Stimulated activated CD8-positive, alpha-beta memory T cell treated with anti-CD3 and anti-CD28 coated beads, Interleukin-2, amount 100 ng/mL, for 1 hour (primary cell): ENCODE measurements around the gene GPR68.

Source experiments
- DNase-seq, 2 donors: peaks; one replicate each; pipeline ENCODE4 v3.0.0-alpha.2; 2020; ENCODE audit warnings: low read depth in 2 of 2

GPR68 gene

DNA sequence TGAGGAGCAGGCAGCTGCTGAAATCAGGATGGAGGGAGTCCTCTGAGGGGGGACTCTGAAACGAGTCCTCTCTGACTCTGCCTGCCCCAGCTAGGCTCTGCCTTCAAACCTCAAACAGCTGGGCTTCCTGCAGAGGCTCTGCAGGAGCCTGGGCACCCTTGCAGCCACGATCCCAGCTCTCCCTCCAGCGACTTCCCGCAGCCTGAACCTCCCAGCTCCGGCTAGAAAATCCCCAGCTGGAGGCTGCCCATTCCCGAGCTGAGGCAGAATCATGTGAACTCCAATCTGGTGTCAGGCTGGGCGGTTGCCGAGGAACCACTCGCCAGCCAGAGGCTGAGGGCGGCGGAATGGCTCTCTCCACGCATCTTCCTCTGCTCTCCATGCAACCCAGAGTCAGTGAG, at the start of gene GPR68:
TSS of gene GPR68 (minus strand) at position 204 of the 401 bp plus-strand sequence. CDS start 9,654 bp downstream, outside the sequence.
- DNase-seq: no peak

DNA sequence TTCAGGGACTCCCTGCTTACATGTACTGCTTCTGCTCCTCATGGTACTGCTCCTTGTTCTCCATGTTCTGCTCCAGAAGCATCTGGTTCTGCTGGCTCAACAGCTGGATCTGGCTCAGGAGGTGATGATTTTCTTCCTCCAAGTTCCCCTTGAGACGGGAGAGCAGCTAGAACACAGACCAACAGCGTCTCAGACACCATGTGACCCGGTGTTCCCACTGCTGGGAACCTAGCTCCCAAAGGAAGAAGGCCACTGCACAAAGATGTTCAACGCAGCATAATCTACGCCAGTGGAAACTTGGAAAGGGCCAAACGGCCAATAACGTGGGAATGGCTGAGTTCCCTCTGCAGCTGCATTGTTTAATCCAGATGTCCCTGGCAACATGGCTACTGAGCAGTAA, 49.6 kb upstream of the GPR68 start:
- DNase-seq: no peak

DNA sequence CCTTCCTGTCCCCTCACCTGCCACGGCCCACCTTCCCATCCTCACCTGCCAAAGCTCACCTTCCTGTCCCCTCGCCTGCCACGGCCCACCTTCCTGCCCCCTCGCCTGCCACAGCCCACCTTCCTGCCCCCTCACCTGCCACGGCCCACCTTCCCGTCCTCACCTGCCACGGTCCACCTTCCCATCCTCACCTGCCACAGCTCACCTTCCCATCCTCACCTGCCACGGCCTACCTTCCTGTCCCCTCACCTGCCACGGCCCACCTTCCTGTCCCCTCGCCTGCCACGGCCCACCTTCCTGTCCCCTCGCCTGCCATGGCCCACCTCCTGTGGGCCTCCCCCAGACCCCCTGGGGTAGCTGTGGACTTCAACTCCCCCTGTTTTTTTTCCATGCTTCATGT, 48.8 kb upstream of the GPR68 start:
- no peak for DNase-seq

DNA sequence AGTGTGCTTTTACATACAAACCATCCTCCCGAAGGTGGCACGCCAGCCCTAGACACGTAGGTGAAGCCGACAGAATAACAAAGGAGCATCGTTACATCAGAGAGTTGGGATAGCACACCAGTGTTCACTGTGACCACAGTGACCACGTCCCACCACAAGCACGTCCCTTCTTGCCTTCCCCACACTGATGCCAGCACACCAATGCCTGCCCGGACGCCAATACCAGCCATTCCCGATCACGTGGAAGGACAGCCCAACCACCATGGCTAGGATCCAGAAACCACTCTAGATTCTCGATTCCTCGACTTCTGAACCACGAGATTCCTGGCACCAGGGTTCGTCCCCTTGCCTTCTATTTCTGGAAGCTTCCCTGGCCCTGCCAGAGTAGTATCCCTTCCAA, 48.0 kb upstream of the GPR68 start:
- no peak for DNase-seq

DNA sequence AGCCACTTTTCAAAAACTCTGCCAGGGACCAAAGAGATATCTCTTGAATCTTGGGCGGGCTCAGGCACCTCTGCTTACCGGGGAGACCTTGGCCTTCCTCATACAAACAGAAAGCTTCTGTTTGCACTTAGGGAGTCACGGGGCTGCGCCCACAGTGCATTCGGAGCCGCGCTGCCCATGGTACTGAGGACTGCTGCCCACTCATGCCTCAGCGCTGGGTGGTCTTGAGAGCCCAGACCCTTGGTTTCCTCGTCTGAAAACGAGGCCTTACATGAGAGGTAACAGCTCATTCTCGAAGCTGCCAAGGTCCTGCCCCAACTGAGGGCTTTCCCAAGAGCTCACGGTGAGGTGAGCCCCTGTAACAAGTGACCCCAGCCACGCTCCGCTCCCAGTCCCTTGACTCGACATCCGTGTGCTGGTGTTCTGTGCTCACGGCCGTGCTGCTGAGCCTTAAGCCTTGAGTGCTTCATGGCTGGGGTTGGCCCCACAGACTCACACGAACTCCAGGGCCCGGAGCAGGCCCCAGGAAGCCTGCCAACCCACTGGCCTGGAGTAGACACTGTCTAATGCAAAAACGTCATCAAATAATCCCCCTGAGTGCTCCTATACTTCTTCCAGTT, 47.4 kb upstream of the GPR68 start:
- no peak for DNase-seq

- DNase-seq: no peak
Measured at GRCh38 chr14:91290986-91291385, 46.5 kb upstream of the GPR68 start.

DNA sequence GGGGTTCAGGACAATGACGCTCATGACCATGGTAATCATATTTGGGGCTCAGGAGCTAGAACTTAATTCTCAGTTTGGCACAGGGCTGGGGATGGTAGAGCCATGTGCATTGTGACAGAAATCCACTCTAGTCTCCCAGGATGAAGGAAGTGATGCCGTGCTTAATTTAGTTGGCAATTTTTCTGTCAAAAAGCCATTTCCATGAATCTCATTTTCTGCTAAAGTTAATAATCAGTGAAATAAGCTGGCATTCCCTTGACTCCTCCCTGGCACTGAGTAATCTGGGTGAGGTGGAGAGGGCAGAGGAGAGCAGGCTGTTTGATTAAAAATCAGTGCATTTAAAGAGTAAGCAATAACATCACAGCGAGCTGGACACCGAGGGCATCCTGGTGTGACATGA, 45.0 kb upstream of the GPR68 start:
- no peak for DNase-seq

DNA sequence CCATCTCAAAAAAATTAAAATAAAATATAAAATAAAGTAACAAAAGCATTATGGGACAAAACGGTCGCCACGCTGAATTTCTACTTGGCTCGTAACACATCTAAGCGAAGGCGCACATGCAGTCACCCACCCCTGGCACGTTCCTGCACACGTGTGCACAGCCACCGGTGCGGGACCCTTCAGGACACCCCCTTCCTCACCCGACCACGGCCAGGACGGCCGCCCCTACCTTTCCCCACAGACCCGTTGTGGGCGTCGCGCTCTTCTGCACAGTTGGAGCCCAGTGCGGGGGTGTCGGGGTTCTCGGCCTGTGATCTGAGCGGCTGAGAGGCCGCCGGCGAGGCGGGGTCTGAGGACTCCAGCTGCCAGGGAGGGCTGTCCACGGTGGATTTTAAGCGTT, 44.4 kb upstream of the GPR68 start:
- no peak for DNase-seq

DNA sequence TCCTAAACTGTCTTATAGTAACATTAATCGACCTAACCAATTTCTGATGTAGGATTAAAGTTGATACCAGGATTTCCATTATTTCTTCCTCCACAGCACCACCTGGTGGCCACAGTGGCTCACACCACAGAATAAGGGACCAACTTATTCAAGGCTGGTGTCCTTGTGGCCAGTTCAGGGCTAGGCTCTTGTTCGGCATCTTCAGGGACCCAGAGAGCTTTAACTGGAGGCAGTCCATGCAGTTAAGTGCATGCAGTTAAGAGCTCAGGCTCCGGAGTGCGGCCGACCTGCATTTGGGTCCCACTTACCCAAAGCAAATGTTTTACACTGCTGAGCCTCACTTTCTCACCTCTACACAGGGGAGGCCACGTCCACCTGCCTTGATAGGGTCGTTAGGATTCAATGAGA, 42.0 kb upstream of the GPR68 start:
- peak; percentile 64 to 67 for DNase-seq

- no peak for DNase-seq
Measured at GRCh38 chr14:91284791-91285548, 40.5 kb upstream of the GPR68 start.

DNA sequence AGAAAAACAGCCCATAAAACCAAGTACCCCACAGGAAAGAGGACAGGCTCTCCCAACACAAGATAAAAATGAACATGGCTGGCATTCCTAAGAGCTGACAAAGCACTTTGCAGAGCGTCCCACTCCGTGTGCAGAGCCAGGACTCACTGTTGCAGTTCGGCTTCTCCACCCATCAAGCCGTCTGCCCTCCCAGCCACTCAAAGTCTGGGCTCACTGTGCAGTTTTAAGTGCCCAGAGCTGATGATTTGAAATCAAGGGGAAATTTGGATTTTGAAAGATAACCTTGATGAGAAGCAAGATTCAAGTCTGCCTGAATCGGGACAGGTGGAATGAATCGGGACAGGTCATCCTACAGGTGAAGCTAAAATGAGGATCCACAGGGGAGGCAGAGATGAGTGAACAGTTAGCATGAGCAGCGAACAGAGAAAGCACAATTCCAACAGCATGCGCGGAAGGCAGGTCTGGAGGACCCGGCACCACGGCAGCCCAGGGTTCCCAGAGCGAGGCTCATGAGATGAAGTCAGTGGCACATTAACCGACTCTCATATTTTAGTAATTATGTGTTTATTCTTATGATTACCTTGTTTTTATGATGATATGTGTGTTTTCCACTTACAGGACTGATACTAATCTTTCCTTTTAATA, 39.8 kb upstream of the GPR68 start:
- DNase-seq: no peak

DNA sequence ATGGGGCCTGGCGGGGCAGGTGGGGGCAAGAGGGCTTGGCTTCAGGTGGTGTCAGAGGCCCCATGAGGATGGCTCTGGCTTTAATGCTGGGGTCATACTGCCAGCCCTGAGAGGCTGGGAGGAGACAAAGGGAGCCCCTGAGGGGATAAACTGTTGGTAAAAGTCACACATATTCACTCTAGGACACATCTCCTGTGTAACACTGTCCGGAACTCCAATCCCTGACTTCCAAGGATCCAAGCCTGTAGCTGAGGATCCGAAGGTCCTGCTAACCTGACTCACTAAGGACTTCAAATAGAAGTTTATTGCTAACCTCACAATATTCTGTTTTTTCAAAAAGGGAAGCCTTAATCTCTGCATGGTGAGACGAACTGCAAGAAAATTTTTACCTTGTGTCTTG, 39.2 kb upstream of the GPR68 start:
- no peak for DNase-seq

GRCh38 chr14:91282954-91283645, 38.6 kb upstream of the GPR68 start:
- DNase-seq: no peak

DNA sequence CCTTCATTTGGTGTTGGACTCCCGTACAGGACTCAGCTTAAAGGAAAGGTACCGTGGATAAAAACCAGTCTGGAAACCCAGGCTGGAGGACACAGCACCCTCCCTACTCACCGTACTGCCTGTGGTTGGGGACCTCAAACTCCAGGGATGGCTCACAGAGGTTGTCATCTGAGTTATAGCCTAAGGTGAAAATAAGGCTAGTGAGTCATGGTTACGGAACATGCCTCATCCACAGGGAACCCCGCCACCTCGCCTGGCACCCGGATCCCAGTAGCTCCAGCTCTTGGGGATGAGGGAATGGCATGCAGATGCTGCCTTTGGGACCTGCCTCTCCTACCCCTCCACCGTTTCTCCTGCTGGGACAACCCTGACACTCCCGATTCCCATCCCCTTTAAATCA, 36.8 kb upstream of the GPR68 start:
- DNase-seq: no peak

DNA sequence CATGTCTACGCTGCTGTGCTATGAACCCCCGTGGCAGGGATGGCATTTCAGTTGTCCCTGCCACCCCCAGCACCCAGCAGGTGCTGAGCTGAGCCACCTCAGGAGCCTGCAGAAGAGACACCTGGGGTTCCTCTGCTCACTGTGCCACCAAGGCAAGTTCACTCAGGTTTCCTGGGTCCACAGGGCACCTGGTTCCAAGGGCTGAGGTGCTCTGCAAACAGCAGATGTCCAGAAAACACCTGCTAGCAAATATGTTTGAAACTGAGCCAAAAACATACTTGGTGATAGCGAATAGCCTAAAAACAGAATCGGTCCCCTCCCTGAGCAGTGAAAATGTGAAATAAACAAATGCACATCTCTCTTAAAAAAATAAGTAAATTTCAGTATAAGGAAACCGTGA, 35.6 kb upstream of the GPR68 start:
- DNase-seq: no peak

DNA sequence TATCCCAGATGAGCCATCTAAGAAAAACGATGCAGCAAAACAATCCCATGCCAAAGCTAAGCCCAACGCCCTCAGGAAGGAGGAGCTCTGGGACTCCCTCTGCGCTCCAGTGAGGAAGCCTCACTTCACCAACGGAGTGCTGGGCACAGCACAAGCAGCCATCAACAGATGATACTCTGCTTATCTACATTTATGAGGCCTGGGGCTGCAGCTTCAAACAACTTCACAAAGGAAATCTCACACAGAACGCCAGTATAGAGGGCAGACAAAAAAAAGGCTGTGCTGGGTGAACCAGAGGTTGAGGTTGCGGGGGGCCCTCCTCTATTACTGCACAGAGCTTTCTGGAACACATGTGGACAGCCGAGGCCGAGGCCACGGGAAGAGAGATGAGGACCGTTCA, 34.9 kb upstream of the GPR68 start:
- no peak for DNase-seq

- no peak for DNase-seq
Measured at GRCh38 chr14:91278383-91278715, 33.8 kb upstream of the GPR68 start.

- DNase-seq: no peak
Measured at GRCh38 chr14:91277546-91278382, 33.3 kb upstream of the GPR68 start.

DNA sequence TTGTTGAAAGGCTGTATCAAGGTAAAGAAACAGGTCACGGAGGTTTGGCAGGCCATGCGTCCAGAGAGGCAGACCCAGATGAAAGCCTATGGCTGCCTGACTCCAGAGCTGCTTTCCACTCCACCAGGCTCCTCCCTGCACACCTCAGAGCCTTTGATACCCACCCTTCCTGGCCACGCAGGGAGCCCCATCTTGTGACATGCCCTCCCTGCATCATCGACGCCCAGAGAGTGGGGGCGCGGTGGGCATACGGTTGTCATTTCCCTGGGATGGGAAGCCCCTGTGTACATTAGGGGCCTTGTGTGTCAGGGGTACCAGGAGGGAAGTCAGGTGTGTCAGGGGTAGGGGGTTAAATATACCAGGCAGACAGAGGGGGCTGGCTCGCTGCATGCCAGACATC, 30.3 kb upstream of the GPR68 start:
- DNase-seq: no peak

DNA sequence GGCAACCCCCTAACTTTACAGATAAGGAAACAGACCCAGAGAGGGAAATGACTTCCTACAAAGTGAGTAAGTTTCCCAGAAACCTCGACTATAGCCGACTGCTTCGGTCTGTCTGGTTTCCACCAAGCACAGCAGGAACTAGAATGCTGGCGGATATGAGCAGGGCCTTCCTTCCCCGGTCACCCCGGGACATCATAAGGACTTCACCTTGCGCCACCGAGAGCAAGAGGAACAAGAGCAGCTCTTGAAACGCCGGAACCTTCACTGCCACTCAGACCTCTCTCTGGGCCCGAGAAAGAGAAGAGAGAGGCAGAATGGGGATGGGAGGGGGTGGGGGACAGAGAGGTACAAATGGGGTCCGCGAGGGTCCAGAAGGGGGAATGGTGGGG, 29.4 kb upstream of the GPR68 start:
- no peak for DNase-seq

DNA sequence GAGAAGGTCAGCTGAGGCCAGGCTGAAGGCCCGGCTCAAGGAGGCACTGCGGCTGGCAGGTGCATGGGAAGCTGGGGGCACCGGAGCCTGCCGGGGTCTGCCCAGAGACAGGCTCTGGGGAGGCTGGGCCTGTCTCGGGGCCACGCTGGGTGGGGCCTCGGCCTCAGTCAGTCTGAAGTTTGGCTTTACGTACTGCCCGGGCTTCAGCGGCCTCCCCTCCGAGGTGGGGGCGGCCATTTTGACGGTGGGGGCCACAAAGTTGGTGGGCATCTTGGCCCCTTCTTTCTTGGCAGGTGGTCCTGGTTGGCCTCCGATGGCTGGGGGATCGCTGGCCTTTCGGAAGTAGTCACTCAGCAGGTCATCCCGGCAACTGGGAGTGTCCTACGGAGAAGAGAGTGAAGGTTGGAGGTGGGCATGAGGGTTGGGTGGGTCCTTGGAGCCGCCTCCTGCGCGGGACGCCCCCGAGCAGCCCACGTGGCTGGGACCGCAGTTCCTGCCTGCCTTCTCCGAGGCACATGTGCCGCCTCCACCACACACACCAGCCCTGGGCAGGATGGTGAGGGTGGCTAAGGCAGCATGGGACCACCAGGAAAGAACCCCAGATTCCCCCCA, 28.9 kb upstream of the GPR68 start:
- DNase-seq: no peak
